Testis (tissue), 3 donors: Measurements from ENCODE around the gene RTP4. TPM values are rescaled to one million over a fixed set of nuclear protein-coding genes. Genes with fewer than 3 reads are reported as not detected.

ENCODE experiments used
- DNase-seq: peaks from one replicate; pipeline ENCODE4 v3.0.0-alpha.2; 2019
- H3K27ac ChIP-seq, 2 donors: fragments of 200-600 bp; sonication (generic); one replicate each; pipeline ENCODE4 v1.5.1; 2019
- H3K27me3 ChIP-seq: fragments of 200-600 bp; sonication (generic); one replicate; pipeline ENCODE4 v1.5.1; 2019
- H3K36me3 ChIP-seq: fragments of 200-600 bp; sonication (generic); one replicate; pipeline ENCODE4 v1.5.1; 2017; ENCODE audit warnings: low read depth; ENCODE audit errors: missing control alignments
- H3K4me1 ChIP-seq: fragments of 200-600 bp; sonication (generic); one replicate; pipeline ENCODE4 v1.5.1; 2019
- H3K4me3 ChIP-seq, 2 donors: fragments of 200-600 bp; sonication (generic); one replicate each; pipeline ENCODE4 v1.5.1; 2017 to 2019
- H3K9me3 ChIP-seq: fragments of 200-600 bp; sonication (generic); one replicate; pipeline ENCODE4 v1.5.1; 2017
- POLR2A ChIP-seq: fragments of 450-650 bp; IDR thresholded peaks from one replicate; pipeline ENCODE4 v1.6.1; 2017; ENCODE audit warnings: antibody characterized with exemption, mild to moderate bottlenecking, moderate library complexity
- WGBS, 2 donors: methylation state at CpG; one replicate each; pipeline ENCODE4 v1.1.5; 2018; 5-methylcytosine and 5-hydroxymethylcytosine counted together
- intact Hi-C: fragments of 100-400 bp; cut with DNase I; formaldehyde crosslinking; loops from one replicate; pipeline ENCODE4 v1.15.1; 2023; ENCODE audit warnings: low total_unique reads
- polyA plus RNA-seq: library from polyadenylated mRNA; stranded (reverse); fragments of 350-450 nt; fragmentation: Illumina TruSeq; extraction: RNeasy Lipid Tissue Mini Kit (QIAGEN cat#74804); gene quantifications from one replicate; pipeline ENCODE4 v1.2.3, GENCODE V29; 2014; ENCODE audit warnings: low read depth, low replicate concordance; ENCODE audit not compliant: insufficient read depth
- total RNA-seq, 2 donors: library from RNA; depleted of rRNA; stranded (reverse); fragments of >200 nt; gene quantifications; one replicate each; pipeline ENCODE4 v1.2.3, GENCODE V29; 2016
- TF ChIP-seq, protein P1 (sequence below), 3 experiments: fragments of 450-650 bp in 2 of 3; fragments of 200-600 bp in 1 of 3; sonication (generic) in 1 of 3; IDR thresholded peaks; one replicate each; pipeline ENCODE4 v1.5.1; 2016 to 2019; ENCODE audit warnings: antibody characterized with exemption in 3 of 3, mild to moderate bottlenecking in 2 of 3, moderate library complexity in 1 of 3

RTP4 gene
- total and polyA plus RNA-seq, 3 donors from 2014 or later = 1.4 to 3.1 (median 2.0) TPM

DNA sequence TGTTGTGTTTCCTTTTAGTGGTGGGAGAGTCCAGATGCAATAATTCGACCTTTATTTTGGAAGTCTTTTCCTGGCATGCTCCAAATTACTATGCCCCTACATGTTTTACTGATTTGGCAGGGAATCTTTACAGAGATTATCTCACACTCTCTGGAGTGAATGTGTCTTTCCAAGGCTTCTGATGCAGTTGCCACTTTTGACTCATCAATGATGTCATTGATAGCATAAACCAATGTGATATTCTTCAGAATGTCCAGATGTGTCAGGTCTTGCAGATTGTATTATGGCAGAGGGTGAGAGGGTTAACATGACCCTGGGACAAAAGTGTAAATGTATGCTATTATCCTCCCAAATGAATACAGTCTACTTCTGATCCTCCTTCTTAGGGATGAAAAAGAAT, 9.7 kb downstream of the RTP4 start:
- no peak overlapping the region for H3K27ac ChIP-seq
- 58 to 77% methylated on average over 1 of the region's 1 CpG for WGBS, 2 donors
- H3K36me3 ChIP-seq = no peaks in the 10 kb centered on the region
- no peaks in the 10 kb centered on the region for H3K27me3 ChIP-seq
- intact Hi-C loops = no loop called here
- no peaks in the 10 kb centered on the region for H3K4me1 ChIP-seq
- no peak for DNase-seq
- H3K4me3 ChIP-seq = no peak overlapping the region
- no peaks in the 10 kb centered on the region for H3K9me3 ChIP-seq
- no peak for TF ChIP-seq POLR2A
- TF ChIP-seq, protein P1, sequence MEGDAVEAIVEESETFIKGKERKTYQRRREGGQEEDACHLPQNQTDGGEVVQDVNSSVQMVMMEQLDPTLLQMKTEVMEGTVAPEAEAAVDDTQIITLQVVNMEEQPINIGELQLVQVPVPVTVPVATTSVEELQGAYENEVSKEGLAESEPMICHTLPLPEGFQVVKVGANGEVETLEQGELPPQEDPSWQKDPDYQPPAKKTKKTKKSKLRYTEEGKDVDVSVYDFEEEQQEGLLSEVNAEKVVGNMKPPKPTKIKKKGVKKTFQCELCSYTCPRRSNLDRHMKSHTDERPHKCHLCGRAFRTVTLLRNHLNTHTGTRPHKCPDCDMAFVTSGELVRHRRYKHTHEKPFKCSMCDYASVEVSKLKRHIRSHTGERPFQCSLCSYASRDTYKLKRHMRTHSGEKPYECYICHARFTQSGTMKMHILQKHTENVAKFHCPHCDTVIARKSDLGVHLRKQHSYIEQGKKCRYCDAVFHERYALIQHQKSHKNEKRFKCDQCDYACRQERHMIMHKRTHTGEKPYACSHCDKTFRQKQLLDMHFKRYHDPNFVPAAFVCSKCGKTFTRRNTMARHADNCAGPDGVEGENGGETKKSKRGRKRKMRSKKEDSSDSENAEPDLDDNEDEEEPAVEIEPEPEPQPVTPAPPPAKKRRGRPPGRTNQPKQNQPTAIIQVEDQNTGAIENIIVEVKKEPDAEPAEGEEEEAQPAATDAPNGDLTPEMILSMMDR (IDR thresholded peaks at IDR 0.05) = no peak

DNA sequence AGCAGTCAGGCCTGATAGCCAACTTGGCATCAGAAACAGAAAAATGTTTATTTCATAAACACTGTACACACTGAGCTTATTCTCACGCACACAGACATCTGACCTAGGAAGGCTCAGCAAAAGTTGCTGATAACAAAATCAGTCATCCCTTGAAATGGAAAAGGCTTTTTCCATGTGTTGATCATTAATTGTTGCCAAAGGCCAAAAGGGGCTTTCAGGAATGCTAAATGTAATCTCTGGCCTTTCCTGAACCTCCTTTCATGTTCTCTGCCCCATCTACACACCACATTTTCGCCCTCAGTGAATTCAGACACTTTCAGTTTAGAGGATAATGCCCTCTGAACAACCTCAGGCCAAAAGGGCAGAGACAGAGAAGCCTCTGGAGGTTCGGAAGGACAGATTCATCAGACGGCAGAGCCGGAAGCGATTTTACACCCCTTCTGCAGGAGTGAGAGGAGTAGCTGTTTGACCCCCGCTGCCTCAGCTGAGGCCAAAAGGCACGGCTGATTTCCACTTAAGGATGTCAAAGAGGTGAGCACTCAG, 14.5 kb downstream of the RTP4 start:
- no peak for DNase-seq
- Histone ChIP-seq H3K4me1 (no peaks in the 10 kb centered on the region), H3K9me3 (no peaks in the 10 kb centered on the region), H3K4me3 (no peak overlapping the region), H3K27me3 (no peaks in the 10 kb centered on the region), H3K27ac (no peak overlapping the region), H3K36me3 (no peaks in the 10 kb centered on the region)
- 49 to 63% methylated on average over 8 of the region's 8 CpGs for WGBS, 2 donors
- intact Hi-C loops = no loop called here
- TF ChIP-seq POLR2A = no peak
- TF ChIP-seq, protein P1 (IDR thresholded peaks at IDR 0.05) = no peak

DNA sequence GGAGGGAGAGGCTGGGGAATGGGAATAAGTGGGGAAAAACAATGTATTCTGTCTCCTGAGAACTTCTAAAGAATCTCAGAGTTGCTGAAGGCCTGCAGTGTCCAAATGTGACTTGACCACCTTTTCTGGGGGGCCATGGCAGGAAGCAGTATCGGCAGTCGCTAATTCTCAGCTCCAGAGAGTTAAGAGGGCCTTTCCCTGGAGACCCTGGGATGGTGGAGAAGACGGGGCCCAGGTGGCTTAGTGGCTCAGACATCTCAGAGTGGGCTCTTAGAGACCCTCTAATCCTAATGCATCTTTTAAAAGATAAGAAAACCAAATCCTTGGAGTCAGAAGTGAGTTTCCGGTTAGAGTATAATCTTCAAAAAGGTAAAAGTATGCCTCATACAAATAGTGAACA, 15.1 kb downstream of the RTP4 start:
- 94 to 95% methylated on average over 4 of the region's 4 CpGs for WGBS, 2 donors
- TF ChIP-seq POLR2A = no peak
- TF ChIP-seq, protein P1 (IDR thresholded peaks at IDR 0.05) = no peak
- Histone ChIP-seq H3K36me3 (no peaks in the 10 kb centered on the region), H3K9me3 (no peaks in the 10 kb centered on the region), H3K27ac (no peak overlapping the region), H3K4me1 (no peaks in the 10 kb centered on the region), H3K4me3 (no peak overlapping the region), H3K27me3 (no peaks in the 10 kb centered on the region)
- intact Hi-C loops = no loop called here
- DNase-seq = no peak

DNA sequence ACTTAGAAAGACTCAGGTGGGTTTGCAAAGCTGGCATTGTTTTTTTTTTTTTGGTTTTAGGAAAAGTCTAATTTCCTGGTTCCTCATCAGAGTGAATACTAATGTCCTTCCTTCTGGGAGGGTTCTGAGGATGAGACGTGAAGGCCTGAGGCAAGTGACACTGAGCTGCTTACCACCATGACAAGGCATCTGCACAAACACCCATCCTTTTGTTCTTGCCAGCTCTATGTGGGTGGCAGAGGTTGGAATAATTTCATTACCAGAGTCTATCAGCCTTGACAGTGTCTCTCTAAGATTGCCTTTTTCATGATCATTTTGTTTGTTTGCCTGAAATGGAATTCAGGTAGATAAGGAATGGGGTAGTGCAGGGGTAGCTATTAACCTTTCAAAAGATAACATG, 17.1 kb downstream of the RTP4 start:
- Histone ChIP-seq H3K4me3 (no peak overlapping the region), H3K9me3 (no peaks in the 10 kb centered on the region), H3K4me1 (no peaks in the 10 kb centered on the region), H3K27ac (no peak overlapping the region), H3K36me3 (no peaks in the 10 kb centered on the region), H3K27me3 (no peaks in the 10 kb centered on the region)
- no peak for TF ChIP-seq POLR2A
- TF ChIP-seq, protein P1 (IDR thresholded peaks at IDR 0.05) = no peak
- 60 to 83% methylated on average over 1 of the region's 1 CpG for WGBS, 2 donors
- DNase-seq = no peak
- intact Hi-C loops = no loop called here

DNA sequence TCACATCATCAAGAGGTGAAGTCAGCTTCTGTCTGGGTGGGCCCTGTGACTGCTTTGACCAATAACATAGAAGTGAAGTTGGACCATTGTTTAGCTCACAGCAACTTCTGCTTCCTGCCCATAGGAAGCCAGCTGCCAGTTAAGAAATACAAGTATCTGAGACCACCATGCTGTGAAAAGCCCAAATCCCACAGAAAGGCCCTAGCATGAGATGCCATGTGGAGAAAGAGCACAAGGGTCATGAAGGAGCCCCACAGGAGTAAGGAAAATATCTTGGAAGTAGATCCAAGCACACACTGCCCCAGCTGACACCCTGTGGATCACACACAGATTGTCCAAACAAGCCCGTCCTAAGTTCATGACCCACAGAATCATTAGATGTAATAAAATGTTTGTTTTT, 28.5 kb downstream of the RTP4 start:
- TF ChIP-seq, protein P1 (IDR thresholded peaks at IDR 0.05) = no peak
- TF ChIP-seq POLR2A = no peak
- 82 to 83% methylated on average over 1 of the region's 1 CpG for WGBS, 2 donors
- intact Hi-C loops = no loop called here
- Histone ChIP-seq H3K36me3 (no peaks in the 10 kb centered on the region), H3K27ac (no peak overlapping the region), H3K27me3 (no peaks in the 10 kb centered on the region), H3K9me3 (no peaks in the 10 kb centered on the region), H3K4me1 (no peaks in the 10 kb centered on the region), H3K4me3 (no peak overlapping the region)
- DNase-seq = no peak
